ENCODE measurements around the gene RRM2.
A peak's percentile ranks its signal among the peaks of the same experiment; 100 is the strongest.

The RRM2 gene

GRCh38 chr2:10132043-10132575 lies 9.6 kb downstream of the RRM2 start:
- H3K9me3 Mint-ChIP-seq: no peaks in the 10 kb centered on the region
- peaks cover 59% of the 10 kb centered on the region for H3K36me3 Mint-ChIP-seq (ENCODE audit: low read depth)
- TF ChIP-seq CTCF (IDR thresholded peaks at IDR 0.05): no peak
- no peak overlapping the region for H3K4me3 Mint-ChIP-seq
- DNase-seq: no peak
- H3K27ac Mint-ChIP-seq: peak overlapping the region; percentile 53
- no peaks in the 10 kb centered on the region for H3K27me3 Mint-ChIP-seq (ENCODE audit: low read depth, poor library complexity)
- peaks cover 43% of the 10 kb centered on the region for H3K4me1 Mint-ChIP-seq

- Mint-ChIP-seq H3K27me3 (ENCODE audit: low read depth, poor library complexity) (no peaks in the 10 kb centered on the region), H3K4me1 (peaks cover 43% of the 10 kb centered on the region), H3K36me3 (ENCODE audit: low read depth) (peaks cover 58% of the 10 kb centered on the region), H3K4me3 (no peak overlapping the region), H3K27ac (peak overlapping the region; percentile 53), H3K9me3 (no peaks in the 10 kb centered on the region)
- no peak for DNase-seq
- no peak for TF ChIP-seq CTCF (IDR thresholded peaks at IDR 0.05)
Observed at GRCh38 chr2:10132596-10132995, 10.1 kb downstream of the RRM2 start.

- no peaks in the 10 kb centered on the region for H3K27me3 Mint-ChIP-seq (ENCODE audit: low read depth, poor library complexity)
- no peak overlapping the region for H3K27ac Mint-ChIP-seq
- H3K4me3 Mint-ChIP-seq: no peak overlapping the region
- H3K36me3 Mint-ChIP-seq (ENCODE audit: low read depth): peaks cover 55% of the 10 kb centered on the region
- no peak for DNase-seq
- TF ChIP-seq CTCF (IDR thresholded peaks at IDR 0.05): no peak
- no peaks in the 10 kb centered on the region for H3K9me3 Mint-ChIP-seq
- peaks cover 41% of the 10 kb centered on the region for H3K4me1 Mint-ChIP-seq
Observed at GRCh38 chr2:10132996-10133647, 10.6 kb downstream of the RRM2 start.

- H3K9me3 Mint-ChIP-seq: no peaks in the 10 kb centered on the region
- H3K4me3 Mint-ChIP-seq: no peak overlapping the region
- no peaks in the 10 kb centered on the region for H3K27me3 Mint-ChIP-seq (ENCODE audit: low read depth, poor library complexity)
- peak overlapping the region; percentile 81 for H3K27ac Mint-ChIP-seq
- H3K36me3 Mint-ChIP-seq (ENCODE audit: low read depth): peaks cover 38% of the 10 kb centered on the region
- peaks cover 24% of the 10 kb centered on the region for H3K4me1 Mint-ChIP-seq
- DNase-seq: no peak
- no peak for TF ChIP-seq CTCF (IDR thresholded peaks at IDR 0.05)
Observed at GRCh38 chr2:10135296-10136089, 13.0 kb downstream of the RRM2 start.

GRCh38 chr2:10136101-10136934 lies 13.8 kb downstream of the RRM2 start:
- H3K27me3 Mint-ChIP-seq (ENCODE audit: low read depth, poor library complexity): no peaks in the 10 kb centered on the region
- H3K4me1 Mint-ChIP-seq: peaks cover 19% of the 10 kb centered on the region
- no peak overlapping the region for H3K4me3 Mint-ChIP-seq
- H3K27ac Mint-ChIP-seq: peak overlapping the region; percentile 81
- no peak for DNase-seq
- H3K9me3 Mint-ChIP-seq: no peaks in the 10 kb centered on the region
- H3K36me3 Mint-ChIP-seq (ENCODE audit: low read depth): peaks cover 33% of the 10 kb centered on the region
- no peak for TF ChIP-seq CTCF (IDR thresholded peaks at IDR 0.05)

Data from nephron progenitor cell (in vitro differentiated cells).